NCI-H524 (cell line): ENCODE data around the gene CA10.
A peak's percentile ranks its signal among the peaks of the same experiment; 100 is the strongest.

Source experiments
- DNase-seq, 2 experiments: peaks; one replicate each; lab custom pipeline; 2025; lab: John Stamatoyannopoulos, UW

Gene CA10

DNA sequence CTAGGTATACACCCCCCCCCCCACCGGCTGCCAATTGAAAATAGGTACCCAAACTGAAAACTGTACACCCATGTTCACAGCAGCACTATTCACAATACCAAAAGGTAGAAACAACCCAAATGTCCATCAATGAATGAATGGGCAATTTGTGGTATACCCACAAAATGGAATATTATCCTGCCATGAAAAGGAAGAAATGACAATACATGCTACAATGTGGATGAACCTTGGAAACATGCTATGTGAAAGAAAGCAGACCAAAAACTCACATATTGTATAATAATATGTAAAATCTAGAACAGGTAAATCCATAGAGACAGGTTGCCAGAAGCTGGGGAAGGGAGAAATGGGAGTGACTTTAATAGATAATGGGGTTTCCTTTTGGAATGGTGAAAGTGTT, 480.6 kb downstream of the CA10 start:
- no peak for DNase-seq

DNA sequence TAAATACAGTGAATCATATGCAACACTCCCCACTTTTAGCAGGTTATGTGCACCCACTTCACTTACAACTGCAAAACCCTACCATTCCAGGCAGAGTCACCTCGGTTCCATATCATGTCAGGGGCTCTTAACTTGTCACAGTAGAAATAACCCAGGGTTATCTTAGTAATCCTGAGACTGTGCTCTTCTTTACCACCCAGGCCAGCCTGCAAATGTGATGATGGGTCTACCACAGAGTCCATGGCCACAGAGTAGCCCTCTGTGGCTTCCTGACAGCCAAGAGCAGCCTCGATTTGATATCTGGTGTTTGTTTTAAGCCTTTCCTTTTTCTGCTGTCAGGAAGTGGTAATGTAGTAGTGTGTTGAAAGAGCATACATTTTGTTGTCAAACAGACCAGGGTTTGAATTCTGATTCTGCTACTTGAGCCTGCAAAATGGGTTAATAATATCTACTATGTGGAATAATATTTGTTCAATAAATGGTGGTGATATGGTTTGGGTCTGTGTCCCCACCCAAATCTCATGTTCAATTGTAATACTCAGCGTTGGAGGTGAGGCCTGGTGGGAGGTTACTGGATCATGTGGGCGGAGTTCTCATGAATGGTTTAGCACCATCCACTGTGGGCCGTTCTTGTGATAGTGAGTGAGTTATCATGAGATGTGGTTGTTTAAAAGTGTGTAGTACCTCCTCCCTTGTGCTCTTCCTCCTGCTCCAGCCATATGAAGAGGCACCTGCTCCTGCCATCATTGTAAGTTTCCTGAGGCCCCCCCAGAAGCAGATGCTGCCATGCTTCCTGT, 481.6 kb downstream of the CA10 start:
- no peak for DNase-seq

DNA sequence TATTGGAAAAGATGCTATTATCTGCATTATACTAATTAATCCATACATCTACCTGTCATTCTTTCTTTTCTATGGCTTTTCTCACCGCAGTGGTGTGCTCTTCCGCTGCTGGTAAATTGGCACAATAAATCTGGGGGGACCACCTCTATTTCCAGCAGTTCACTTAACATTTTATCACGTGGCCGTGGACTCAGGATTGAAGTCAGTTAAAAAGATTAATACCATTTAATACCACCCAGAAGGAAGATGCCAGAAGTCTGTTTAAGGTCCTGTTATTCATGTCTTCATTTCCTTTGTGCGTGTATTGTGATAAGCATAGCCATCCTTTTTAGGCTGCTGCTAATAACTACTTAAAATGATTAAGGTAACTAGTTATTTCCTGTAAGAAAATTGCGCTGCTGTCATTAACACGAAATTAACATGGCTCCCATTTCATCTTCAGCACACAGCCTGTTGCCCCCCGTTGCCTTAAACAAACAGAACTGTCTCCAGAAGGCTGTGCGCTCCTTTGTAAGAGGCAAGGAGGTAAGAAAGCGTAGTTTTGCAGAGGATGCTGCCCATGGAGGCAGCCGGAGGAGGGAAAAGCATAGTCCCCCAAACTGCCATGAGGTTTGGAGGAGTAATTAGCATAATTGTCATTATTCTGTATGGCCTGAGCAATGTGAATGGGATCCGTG, 483.8 kb downstream of the CA10 start:
- no peak for DNase-seq

DNA sequence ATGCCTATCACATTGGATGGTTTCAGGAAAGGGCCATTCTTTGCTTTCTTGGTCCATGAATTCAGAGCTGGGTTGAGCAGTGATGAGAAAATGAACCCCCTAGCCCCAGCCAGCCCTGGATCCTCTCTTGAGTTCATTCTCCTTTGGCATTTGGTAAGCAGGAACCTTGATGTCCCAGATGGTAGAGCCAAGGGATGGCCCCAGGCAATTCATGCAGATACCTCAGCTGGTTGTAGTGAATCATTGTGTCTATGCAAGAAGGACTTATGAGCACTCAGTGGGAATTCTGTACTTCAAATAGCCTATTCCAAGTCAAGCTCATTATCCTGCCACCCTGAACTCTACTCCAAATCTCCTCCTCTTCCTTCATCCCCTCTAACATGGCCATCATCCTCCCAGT, 485.4 kb downstream of the CA10 start:
- no peak for DNase-seq

DNA sequence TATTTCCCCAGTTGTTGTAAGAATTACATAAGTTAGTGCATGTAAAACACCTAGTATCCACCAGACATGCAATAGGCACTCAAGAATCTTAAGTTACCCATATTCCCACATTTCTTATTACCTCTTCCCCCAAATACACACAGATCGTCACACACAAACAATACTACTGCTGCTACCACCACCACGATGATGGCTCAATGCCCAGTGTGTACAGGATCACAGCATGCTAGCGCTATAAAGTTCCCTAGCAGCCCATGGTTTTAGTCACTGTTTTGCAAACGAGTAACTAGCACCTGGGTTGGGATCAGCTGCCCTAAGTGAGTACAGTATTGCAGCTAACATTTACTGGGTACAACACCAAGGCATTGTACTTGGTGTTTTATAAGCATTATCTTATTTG, 486.4 kb downstream of the CA10 start:
- DNase-seq: no peak

DNA sequence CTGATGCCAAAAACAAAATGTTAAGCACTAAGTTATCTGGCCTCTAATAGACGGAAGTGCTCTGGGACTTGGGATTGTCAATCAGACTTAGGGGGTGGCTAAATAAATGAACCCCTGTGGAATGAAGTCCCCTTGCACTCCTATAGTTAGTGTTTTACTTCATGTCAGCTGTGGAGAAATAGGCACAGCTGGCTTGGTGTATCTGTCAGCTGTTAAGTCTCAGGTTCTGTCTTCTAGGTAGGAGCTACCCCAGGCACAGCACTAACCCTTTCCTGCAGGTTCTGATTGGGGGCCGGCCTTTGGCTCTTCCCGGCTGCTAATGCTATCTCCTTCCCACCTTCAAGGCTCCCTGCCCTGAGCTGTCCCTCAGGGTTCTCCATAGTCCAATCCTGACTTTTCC, 487.6 kb downstream of the CA10 start:
- no peak for DNase-seq

DNA sequence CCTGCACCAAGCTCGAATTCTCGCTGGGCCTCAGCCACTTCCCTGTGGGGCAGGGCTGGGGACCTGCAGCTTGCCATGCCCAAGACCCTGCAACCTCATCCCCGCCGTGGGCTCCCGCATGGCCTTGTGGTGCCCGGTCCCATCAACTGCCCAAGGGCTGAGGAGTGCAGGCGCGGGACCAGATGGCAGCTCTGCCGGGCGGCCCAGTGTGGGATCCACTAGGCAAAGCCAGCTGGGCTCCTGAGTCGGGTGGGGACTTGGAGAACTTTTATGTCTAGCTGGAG, 489.6 kb downstream of the CA10 start:
- no peak for DNase-seq

DNA sequence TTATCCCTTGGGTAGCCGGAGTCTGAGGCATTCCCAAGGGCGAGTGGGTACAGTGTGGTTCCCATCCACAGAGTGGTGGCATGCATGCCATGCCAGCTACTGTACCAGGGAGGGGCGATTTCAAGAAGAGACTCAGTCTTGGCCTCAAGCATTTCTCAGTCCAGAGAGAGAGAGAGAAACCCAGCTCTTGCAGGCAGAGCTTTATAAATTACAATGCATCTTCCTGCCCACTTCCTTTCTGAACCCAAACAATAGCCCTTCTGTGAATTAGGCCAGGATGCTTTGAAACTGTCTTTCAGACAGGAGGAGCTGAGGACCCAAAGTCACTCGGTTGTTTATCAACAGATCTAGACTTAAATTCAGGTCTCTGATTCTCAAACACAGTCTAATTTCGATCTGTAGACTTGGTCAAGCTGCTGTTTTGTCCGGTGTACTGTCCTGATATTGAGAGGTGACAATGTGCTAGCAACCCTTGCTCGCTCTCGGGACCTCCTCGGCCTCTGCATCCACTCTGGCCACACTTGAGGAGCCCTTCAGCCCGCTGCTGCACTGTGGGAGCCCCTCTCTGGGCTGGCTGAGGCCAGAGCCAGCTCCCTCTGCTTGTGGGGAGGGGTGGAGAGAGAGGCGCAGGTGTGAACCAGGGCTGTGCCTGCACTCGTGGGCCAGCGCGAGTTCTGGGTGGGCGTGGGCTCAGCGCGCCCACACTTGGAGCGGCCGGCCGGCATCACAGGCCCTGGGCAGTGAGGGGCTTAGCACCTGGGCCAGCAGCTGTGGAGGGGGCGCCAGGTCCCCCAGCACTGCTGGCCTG, 490.2 kb downstream of the CA10 start:
- DNase-seq: no peak

DNA sequence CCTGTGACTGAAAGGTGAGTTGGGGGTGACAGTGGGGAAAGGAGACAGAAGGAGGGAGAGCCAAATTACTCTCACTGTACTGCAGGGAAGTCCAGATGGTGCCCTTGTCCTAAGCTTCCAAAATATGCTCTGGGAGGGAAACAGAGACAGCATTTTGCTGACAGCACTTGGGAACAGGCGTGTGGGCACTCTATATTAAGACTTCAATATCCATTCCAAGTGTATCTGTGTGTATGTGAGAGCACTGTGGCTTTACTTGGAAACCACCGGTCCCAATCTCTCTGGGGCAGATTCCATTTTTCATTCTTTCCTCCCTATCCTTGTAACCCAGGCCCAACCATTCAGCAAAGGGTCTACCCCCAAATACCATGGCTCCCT, 490.8 kb downstream of the CA10 start:
- peak; percentile 64 to 81 for DNase-seq

DNA sequence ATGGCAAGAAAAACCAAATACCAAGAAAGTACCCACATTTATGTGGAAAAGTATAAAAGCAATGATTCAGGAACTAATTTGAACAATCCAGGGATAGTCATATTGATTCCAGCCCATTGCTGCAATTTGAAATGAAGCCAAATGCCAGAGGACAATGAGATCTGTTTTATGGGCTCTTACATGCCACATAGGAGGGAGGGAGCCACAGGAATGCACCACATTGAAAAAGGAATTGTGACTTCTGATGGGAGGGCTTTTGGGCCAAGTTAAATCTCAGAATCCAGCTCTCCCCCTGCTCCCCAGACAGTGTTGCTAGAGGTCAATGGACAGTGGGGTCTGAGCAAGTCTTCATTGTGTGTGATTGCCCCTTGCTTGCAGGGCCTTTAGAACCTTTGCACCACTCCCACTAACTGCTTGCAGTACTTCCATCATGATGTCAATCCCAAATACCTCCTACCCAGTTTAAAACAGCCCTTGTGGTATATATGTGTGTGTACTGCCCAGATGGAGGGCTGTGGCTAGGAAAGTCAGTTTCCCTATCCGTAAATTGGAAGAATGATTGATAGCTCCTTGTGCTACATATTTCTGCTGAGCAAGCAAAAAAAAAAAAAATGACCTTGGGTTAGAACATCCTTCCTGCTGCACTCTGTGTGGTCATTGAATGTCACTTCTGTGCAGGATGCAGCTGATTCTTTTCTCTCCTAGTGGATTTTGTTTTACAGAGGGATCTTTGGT, 491.4 kb downstream of the CA10 start:
- no peak for DNase-seq

DNA sequence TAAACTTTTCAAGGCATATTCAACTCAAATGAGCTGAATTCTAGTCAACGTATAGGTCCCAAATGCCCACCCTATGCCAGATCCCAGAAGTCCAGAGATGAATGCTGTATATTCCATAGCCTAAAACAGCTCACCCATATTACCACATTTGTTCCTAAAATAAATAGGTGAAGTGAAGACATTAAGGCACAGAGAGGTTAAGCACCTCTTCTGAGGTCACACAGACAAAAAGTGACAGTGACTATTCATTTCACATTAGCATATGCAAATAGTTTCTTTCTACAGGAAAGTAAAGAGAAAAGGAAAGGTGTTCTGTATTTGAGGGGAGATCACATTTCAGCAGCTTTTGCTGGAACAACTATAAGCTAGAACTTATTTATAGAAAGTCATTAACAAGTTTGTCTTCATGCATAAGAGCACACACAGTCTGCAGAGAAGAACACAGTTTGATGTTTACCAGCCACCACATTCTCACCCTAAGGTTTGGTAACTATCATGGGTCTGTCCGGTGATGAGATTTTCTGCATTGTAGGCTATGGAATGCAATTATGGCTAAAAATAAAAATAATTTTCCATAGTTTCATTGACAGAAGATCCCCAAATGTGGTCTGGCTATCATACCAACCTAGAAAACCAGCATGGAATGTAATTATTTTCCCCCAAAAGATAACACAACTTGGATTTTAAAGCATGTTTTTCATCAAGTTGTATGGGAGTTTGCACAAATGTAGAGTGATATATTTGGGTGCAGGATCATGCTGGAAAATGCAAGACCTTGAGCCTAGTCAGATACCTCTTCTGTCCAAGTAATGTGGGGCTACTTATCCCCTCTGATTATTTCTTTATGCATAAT, 496.1 kb downstream of the CA10 start:
- DNase-seq: no peak

DNA sequence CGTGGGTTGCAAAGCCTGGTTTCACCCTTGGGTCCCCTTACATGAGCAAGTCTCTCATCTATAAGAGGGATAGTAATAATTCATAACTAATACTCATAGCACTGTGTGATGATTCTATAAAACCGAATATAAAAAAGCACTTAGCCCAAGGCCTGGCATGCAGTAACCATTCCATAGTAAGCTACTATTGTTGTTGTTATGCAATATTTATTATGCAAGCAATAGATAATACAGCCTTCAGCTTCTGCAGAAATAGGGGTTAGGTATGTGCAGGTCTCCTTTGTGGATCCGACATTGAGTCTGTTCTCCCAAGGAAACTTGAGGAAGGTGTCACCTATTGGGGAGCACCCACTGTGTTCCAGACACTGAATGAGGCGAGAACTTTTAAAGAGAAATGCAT, 497.1 kb downstream of the CA10 start:
- no peak for DNase-seq

DNA sequence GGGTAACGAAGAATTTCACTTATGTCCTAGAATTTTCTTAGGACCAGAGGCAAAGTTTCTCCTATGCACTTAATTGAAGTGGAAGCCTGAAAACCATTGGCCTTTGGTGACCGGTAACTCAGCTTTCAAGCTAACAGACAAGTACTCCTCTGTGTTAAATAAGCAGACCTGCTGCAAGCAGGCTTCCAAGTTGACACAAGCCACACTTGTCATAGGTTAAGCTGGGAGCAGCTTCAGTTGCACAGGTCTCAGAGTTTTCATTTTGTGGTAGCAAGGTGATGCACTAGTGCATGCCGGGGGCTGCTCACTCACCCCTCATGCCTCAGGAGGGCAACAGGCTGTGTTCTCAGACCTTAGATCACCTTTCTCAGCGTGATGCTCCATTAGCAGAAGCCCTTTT, 498.2 kb downstream of the CA10 start:
- no peak for DNase-seq

DNA sequence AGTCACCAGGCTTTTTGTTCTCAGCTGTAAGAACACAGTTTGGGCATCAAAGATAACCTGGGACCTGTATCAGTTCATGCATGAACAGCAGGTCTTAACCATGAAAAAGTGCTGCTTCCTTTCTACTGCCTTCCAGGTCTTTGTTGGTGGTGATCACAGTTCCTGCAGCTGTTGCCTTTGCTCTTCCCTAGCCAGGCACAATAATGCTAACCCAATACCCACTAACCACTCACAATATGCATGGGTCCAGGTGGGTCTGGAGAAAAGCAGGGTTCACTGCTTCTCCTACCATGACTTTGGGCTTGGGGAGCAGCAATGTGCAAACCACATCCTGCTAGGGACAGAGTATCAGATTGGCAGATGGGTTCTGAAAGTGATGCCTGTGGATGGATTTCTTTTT, 501.3 kb downstream of the CA10 start:
- no peak for DNase-seq

DNA sequence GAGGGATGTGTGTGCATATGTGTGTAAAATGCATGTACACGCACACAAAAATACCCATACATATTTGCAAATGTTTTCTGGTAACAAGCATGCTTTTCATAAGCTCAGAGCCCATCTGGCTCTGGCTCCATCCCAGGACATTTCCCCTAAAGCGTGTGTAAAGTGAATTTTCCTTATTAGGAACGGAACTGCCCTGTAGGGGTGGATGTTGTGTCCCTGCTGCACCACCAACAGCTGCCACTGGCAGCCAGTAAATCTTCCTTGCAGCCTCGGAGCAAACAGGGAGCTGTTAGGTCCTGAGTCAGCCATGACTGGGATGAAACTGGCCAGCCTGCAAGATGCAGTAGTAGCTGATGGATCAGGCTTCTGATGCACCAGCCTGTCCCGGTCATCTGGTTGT, 504.6 kb downstream of the CA10 start:
- peak; percentile 77 to 94 for DNase-seq

DNA sequence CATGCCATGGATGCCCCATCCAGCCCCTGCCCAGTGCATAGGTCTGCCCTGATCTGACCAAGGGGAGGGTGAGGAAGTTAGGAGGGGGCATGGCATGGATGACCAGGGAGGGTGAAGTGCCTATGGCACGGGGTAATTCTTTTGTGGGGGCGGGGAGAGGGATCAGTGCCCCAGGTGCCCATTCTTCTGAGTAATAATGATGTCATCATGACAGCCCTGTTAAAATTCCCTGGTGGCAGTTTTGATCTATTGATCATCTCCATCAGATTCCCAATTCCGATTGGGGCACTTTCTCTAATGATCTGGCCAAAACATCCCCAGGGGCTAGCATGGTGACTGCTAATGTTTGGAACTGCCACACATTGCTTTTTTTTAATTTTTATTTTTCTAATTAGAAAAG, 506.0 kb downstream of the CA10 start:
- no peak for DNase-seq

DNA sequence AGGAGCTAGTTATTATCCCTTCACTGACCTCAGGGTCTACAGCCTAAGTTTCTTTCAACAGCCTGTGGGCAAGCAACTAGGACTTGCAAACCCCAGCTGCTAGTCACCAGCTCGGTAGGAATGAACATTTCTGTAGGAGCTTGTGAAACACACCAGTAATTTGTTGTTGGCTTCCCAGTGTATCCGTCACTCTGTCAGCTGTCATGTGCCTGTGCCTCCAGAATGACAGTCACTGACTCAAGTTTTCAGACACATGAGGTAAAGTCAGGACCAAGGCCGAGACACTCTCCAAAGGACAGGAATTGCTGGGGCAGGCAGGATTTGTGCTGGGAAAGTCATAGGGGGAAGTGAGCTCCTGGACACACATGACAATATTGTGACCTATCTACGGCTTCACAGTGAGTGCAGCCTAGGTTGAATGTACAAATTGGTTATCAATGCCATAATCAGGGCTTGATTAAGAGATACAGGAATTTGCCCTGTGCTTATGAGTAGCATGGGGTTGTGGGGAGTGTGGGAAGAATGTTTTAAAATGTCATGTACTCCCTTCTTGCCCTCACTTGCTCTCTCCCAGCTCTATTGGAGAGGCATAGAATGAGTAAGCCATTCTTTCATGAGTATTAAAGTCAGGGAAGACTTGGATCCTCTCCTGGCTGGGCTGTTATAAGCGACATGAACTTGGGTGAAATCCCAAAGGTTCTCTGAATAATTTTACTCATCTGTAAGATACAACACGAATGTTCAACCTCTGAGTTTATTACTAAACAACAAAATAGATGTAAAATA, 506.8 kb downstream of the CA10 start:
- no peak for DNase-seq

DNA sequence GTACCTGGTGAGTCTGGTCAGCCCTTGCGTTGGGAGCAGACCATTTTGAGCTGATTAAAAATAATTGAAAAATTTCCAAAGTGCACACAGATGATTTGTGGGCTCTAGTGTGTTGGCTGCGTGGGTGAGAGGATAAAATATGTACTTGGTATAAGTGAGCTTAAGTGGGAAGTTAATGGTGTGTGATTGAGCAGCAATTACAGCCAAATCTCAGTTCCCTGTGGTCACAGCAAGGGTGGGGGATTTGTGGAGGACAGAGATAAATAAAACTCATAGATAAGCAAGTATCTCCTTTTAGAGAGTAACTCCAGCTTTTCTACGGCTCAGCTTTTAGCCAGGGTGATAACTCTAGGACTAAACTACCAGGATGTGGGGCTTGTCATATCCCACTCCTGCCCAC, 507.7 kb downstream of the CA10 start:
- DNase-seq: no peak

DNA sequence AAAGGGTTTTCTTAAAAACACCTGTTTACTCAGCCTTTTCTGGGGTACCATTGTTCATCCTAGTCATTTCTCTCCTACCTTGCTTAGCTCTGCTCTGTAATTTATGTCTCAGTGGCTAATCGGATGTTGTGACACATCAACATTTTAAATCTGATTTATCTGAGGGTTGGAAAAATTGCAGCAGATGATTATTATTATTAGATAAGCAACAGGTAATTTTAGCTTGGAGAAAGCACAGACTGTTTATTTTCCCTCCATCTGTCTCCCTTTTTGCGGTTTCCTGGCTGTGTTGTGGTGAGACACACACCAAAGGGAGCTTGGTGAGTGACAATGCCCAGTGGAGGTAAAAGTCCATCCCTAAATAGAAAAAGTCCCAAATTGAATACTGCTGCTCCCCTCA, 508.3 kb downstream of the CA10 start:
- DNase-seq: no peak

DNA sequence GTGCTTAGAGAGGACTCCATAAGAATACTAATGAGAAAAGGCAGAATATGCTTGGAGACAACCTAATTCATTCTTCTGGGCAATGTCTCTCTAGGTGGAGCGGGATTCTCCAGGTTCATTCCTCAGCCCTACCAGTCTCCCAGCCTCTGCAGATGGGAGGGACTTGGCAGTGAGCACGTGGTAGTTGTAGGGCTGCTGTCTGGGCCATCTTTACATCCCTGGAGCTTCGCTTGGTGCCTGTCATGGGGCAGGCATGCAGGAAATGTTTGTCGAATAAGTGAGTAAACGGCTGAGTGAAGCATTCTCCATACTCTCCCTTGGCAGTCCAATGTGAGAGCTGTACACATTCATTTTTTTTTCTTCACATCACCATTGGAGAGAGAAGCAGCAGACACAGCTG, 510.7 kb downstream of the CA10 start:
- DNase-seq: no peak

DNA sequence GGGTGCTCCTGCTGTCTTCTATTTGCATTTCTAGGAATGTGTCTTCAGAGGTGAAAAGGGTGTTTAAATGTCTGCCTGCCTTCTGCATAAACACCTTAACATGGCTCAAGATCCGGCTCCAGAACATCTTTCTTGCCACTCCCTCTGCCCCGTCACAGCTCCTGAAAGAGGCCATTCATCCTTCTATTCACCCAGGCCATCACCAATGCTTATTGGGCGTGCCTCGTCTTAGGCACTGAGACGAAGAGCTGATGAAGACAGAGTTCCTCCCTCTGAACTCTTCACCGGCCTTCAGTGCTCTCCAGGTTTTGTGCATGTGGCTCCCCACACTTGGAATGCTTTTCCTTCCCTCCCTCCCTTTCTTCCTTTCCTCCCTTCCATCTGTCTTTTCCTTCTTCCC, 511.4 kb downstream of the CA10 start:
- no peak for DNase-seq
